ENCODE measurements around the gene KCTD15. TPM values are rescaled to one million over a fixed set of nuclear protein-coding genes. Genes with fewer than 3 reads are reported as not detected.

KCTD15 gene
- total RNA-seq, 1 donor: 55.7 TPM

DNA sequence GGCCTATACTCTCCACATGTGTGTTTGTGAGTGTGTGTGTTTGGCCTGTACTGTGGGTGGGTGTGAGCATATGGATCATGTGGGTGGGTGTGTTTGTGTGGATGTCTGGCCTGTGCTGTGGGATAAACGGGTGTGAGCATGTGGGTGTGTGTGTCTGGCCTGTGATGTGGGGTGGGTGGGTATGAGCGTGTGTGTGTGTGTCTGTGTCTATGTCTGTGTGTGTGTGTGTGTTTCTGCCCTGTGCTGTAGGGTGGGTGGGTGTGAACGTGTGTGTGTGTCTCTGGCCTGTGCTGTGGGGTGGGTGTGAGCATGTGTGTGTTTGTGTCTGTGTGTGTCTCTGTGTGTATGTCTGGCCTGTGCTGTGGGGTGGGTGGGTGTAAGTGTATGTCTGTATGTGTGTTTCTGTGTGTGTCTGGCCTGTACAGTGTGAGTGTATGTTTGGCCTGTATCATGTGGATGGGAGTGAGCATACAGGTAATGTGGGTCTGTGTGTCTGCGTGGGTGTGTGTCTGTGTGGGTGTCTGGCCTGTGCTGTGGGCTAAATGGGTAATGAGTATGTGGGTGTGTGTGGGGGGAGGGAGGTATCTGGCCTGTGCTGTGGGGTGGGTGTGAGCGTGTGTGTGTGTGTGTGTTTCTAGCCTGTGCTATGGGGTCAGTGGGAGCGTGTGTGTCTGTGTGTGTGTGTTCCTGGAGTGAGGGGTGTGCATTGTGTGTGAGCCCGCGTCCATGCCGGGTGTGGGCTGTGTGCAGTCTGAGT lies 20.8 kb upstream of the KCTD15 start:
- H4K20me1 ChIP-seq (ENCODE audit: insufficient read depth, low read length): peaks cover 5% of the 10 kb centered on the region
- H3K79me2 ChIP-seq (ENCODE audit: insufficient read depth, low read length): no peaks in the 10 kb centered on the region
- no peak overlapping the region for H3K4me3 ChIP-seq (ENCODE audit: insufficient read depth, low read length)
- TF ChIP-seq, protein P1, sequence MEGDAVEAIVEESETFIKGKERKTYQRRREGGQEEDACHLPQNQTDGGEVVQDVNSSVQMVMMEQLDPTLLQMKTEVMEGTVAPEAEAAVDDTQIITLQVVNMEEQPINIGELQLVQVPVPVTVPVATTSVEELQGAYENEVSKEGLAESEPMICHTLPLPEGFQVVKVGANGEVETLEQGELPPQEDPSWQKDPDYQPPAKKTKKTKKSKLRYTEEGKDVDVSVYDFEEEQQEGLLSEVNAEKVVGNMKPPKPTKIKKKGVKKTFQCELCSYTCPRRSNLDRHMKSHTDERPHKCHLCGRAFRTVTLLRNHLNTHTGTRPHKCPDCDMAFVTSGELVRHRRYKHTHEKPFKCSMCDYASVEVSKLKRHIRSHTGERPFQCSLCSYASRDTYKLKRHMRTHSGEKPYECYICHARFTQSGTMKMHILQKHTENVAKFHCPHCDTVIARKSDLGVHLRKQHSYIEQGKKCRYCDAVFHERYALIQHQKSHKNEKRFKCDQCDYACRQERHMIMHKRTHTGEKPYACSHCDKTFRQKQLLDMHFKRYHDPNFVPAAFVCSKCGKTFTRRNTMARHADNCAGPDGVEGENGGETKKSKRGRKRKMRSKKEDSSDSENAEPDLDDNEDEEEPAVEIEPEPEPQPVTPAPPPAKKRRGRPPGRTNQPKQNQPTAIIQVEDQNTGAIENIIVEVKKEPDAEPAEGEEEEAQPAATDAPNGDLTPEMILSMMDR (IDR thresholded peaks at IDR 0.05; ENCODE audit: extremely low read depth, low read depth, low read length): no peak
- DNase-seq (ENCODE audit: insufficient read length, low spot score, missing footprints): peak; percentile 69
- peaks cover 8% of the 10 kb centered on the region for H3K4me1 ChIP-seq (ENCODE audit: insufficient read depth, low read length)
- no peak overlapping the region for H3K4me2 ChIP-seq (ENCODE audit: insufficient read depth, low read length)
- no peak overlapping the region for H2AFZ ChIP-seq (ENCODE audit: low read length)
- peaks cover 16% of the 10 kb centered on the region for H3K27me3 ChIP-seq (ENCODE audit: insufficient read depth, low read length)
- H3K9me3 ChIP-seq (ENCODE audit: low read depth, low read length): no peaks in the 10 kb centered on the region
- no peak overlapping the region for H3K27ac ChIP-seq (ENCODE audit: low read depth, low read length)
- no peaks in the 10 kb centered on the region for H3K36me3 ChIP-seq (ENCODE audit: insufficient read depth, low read length)

DNA sequence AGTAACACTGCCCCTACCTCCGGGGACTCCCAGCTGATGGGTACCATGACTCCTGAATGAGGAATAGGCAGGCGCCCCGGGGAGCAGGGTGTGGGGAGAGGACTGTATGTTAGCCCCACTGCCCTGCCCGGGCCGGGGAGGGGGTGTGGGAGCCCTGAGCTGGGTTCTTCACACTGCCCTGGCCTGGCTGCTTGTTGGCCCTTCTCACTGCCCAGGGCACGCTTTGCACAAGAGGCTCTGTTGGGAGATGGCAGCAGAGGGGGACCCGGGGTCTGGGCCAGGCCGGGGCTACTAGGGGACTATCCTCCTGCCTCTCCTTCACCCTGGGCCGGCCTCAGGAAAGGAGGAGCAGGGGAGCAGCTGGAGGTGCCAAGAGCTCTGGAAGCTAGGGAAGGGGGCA lies 19.3 kb upstream of the KCTD15 start:
- H3K36me3 ChIP-seq (ENCODE audit: insufficient read depth, low read length): no peaks in the 10 kb centered on the region
- H3K79me2 ChIP-seq (ENCODE audit: insufficient read depth, low read length): no peaks in the 10 kb centered on the region
- H4K20me1 ChIP-seq (ENCODE audit: insufficient read depth, low read length): peaks cover 2% of the 10 kb centered on the region
- no peaks in the 10 kb centered on the region for H3K9me3 ChIP-seq (ENCODE audit: low read depth, low read length)
- peaks cover 20% of the 10 kb centered on the region for H3K4me1 ChIP-seq (ENCODE audit: insufficient read depth, low read length)
- no peak overlapping the region for H2AFZ ChIP-seq (ENCODE audit: low read length)
- peaks cover 16% of the 10 kb centered on the region for H3K27me3 ChIP-seq (ENCODE audit: insufficient read depth, low read length)
- TF ChIP-seq, protein P1 (IDR thresholded peaks at IDR 0.05; ENCODE audit: extremely low read depth, low read depth, low read length): no peak
- no peak overlapping the region for H3K4me3 ChIP-seq (ENCODE audit: insufficient read depth, low read length)
- no peak overlapping the region for H3K27ac ChIP-seq (ENCODE audit: low read depth, low read length)
- no peak overlapping the region for H3K4me2 ChIP-seq (ENCODE audit: insufficient read depth, low read length)
- DNase-seq (ENCODE audit: insufficient read length, low spot score, missing footprints): peak; percentile 87

DNA sequence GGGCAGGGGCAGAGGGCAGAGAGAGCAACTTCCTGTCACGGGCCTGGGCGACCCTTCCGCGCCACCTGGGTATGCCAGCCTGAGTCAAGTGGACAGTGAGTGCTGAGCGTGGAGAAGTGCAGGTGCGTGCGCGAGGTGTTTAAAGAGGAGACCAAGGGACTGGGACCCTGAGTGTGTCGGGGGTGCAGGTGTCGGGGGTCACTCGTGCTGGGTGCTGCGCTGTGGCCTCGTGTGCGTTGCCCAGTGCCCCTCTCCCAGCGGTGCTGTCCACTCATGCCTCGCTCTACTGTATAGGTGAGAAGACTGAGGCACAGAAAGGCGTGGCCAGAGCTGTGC lies 18.9 kb upstream of the KCTD15 start:
- no peak overlapping the region for H2AFZ ChIP-seq (ENCODE audit: low read length)
- no peak overlapping the region for H3K4me2 ChIP-seq (ENCODE audit: insufficient read depth, low read length)
- TF ChIP-seq, protein P1 (IDR thresholded peaks at IDR 0.05; ENCODE audit: extremely low read depth, low read depth, low read length): no peak
- H3K27ac ChIP-seq (ENCODE audit: low read depth, low read length): no peak overlapping the region
- H3K27me3 ChIP-seq (ENCODE audit: insufficient read depth, low read length): peaks cover 16% of the 10 kb centered on the region
- H3K36me3 ChIP-seq (ENCODE audit: insufficient read depth, low read length): no peaks in the 10 kb centered on the region
- H3K4me1 ChIP-seq (ENCODE audit: insufficient read depth, low read length): peaks cover 20% of the 10 kb centered on the region
- no peak overlapping the region for H3K4me3 ChIP-seq (ENCODE audit: insufficient read depth, low read length)
- H3K9me3 ChIP-seq (ENCODE audit: low read depth, low read length): no peaks in the 10 kb centered on the region
- H4K20me1 ChIP-seq (ENCODE audit: insufficient read depth, low read length): peaks cover 2% of the 10 kb centered on the region
- no peak for DNase-seq (ENCODE audit: insufficient read length, low spot score, missing footprints)
- no peaks in the 10 kb centered on the region for H3K79me2 ChIP-seq (ENCODE audit: insufficient read depth, low read length)

DNA sequence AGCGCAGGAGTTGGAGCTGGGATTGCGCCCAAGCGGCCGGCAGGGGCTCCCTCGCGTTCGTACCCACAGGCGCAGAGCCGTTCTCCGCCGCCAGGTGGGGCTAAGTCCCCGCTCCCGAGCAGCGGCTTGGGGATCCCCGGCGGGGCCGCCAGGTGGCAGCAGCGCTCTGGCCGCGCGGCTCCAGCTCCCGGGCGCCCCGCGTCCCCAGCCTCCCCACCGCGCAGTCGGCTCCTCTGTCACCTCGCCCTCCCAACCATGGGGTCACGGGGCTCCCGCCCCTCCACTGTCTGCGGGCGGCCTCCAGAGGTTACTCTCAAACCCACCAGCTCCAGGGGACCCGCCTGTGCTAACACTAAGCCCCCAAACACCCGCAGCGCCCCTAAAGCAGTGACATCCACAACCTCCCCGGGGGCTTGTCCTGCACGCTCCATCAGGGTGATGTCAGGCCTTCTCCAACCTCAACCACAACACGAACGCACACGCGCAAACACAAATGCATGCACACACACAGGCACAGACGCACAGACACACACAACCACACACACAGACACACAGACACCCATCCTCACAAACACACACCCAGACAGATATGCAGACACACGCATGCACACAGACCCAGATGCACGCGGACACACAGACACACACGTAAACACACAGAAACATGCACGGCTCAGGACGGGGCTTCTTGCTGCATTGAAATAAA lies 18.4 kb upstream of the KCTD15 start:
- Histone ChIP-seq H3K9me3 (ENCODE audit: low read depth, low read length) (no peaks in the 10 kb centered on the region), H3K4me3 (ENCODE audit: insufficient read depth, low read length) (no peak overlapping the region), H4K20me1 (ENCODE audit: insufficient read depth, low read length) (peaks cover 2% of the 10 kb centered on the region), H3K36me3 (ENCODE audit: insufficient read depth, low read length) (no peaks in the 10 kb centered on the region), H3K27me3 (ENCODE audit: insufficient read depth, low read length) (peaks cover 16% of the 10 kb centered on the region), H2AFZ (ENCODE audit: low read length) (peak overlapping the region; percentile 42), H3K79me2 (ENCODE audit: insufficient read depth, low read length) (no peaks in the 10 kb centered on the region), H3K27ac (ENCODE audit: low read depth, low read length) (no peak overlapping the region), H3K4me1 (ENCODE audit: insufficient read depth, low read length) (peaks cover 20% of the 10 kb centered on the region), H3K4me2 (ENCODE audit: insufficient read depth, low read length) (peak overlapping the region; percentile 63)
- TF ChIP-seq, protein P1 (IDR thresholded peaks at IDR 0.05; ENCODE audit: extremely low read depth, low read depth, low read length): peak; percentile 99
- peak; percentile 99 for DNase-seq (ENCODE audit: insufficient read length, low spot score, missing footprints)

All from osteoblast (primary cell).